Activated T-helper 17 cell treated with anti-CD3 and anti-CD28 coated beads, Interleukin-2, amount 50 U/mL, for 72 hours (primary cell): ENCODE results near the gene TACC2. TPM values are rescaled to one million over a fixed set of nuclear protein-coding genes. Genes with fewer than 3 reads are reported as not detected.
A peak's percentile ranks its signal among the peaks of the same experiment; 100 is the strongest.

Experiments
- ATAC-seq: fragments of 150-1000 bp; cut with Tn5 transposase; replicated peaks from 2 replicates; pipeline ENCODE4 v1.10.0; 2021; ENCODE audit warnings: mild to moderate bottlenecking, moderate library complexity
- H3K27ac Mint-ChIP-seq: one replicate; pipeline ENCODE4 v1.8.0; 2022; ENCODE audit warnings: mixed read lengths
- H3K27me3 Mint-ChIP-seq: one replicate; pipeline ENCODE4 v1.8.0; 2022; ENCODE audit warnings: mixed read lengths
- H3K36me3 Mint-ChIP-seq: one replicate; pipeline ENCODE4 v1.8.0; 2022; ENCODE audit warnings: low read depth, mild to moderate bottlenecking, mixed read lengths
- H3K4me1 Mint-ChIP-seq: one replicate; pipeline ENCODE4 v1.8.0; 2022; ENCODE audit warnings: mixed read lengths
- H3K4me3 Mint-ChIP-seq: one replicate; pipeline ENCODE4 v1.8.0; 2022; ENCODE audit warnings: mild to moderate bottlenecking, mixed read lengths
- H3K9me3 Mint-ChIP-seq: one replicate; pipeline ENCODE4 v1.8.0; 2022; ENCODE audit warnings: mixed read lengths
- total RNA-seq, 2 donors: library from RNA; stranded (reverse); gene quantifications; one replicate each; pipeline ENCODE4 v1.2.3, GENCODE V29; 2022

The TACC2 gene
- total RNA-seq, 2 donors from 2014 or later: not detected

- Mint-ChIP-seq H3K27me3 (peaks cover 28% of the 10 kb centered on the region), H3K4me3 (no peak overlapping the region), H3K36me3 (no peaks in the 10 kb centered on the region), H3K27ac (no peak overlapping the region), H3K4me1 (no peaks in the 10 kb centered on the region), H3K9me3 (no peaks in the 10 kb centered on the region)
- no peak for ATAC-seq
Observed at GRCh38 chr10:122277526-122278136, 288.7 kb downstream of the TACC2 start.

GRCh38 chr10:122279725-122280141 lies 290.8 kb downstream of the TACC2 start:
- no peaks in the 10 kb centered on the region for H3K9me3 Mint-ChIP-seq
- H3K27me3 Mint-ChIP-seq: peaks cover 31% of the 10 kb centered on the region
- H3K4me3 Mint-ChIP-seq: no peak overlapping the region
- ATAC-seq: no peak
- H3K36me3 Mint-ChIP-seq: no peaks in the 10 kb centered on the region
- H3K4me1 Mint-ChIP-seq: no peaks in the 10 kb centered on the region
- H3K27ac Mint-ChIP-seq: no peak overlapping the region

- no peaks in the 10 kb centered on the region for H3K4me1 Mint-ChIP-seq
- H3K9me3 Mint-ChIP-seq: no peaks in the 10 kb centered on the region
- H3K36me3 Mint-ChIP-seq: no peaks in the 10 kb centered on the region
- H3K27me3 Mint-ChIP-seq: peaks cover 31% of the 10 kb centered on the region
- H3K4me3 Mint-ChIP-seq: no peak overlapping the region
- no peak overlapping the region for H3K27ac Mint-ChIP-seq
- ATAC-seq: no peak
Observed at GRCh38 chr10:122280156-122280555, 291.2 kb downstream of the TACC2 start.

GRCh38 chr10:122281018-122281626 lies 292.2 kb downstream of the TACC2 start:
- ATAC-seq: no peak
- H3K27me3 Mint-ChIP-seq: peaks cover 31% of the 10 kb centered on the region
- H3K4me1 Mint-ChIP-seq: no peaks in the 10 kb centered on the region
- no peak overlapping the region for H3K4me3 Mint-ChIP-seq
- no peak overlapping the region for H3K27ac Mint-ChIP-seq
- no peaks in the 10 kb centered on the region for H3K36me3 Mint-ChIP-seq
- no peaks in the 10 kb centered on the region for H3K9me3 Mint-ChIP-seq

GRCh38 chr10:122281751-122282150 lies 292.8 kb downstream of the TACC2 start:
- no peaks in the 10 kb centered on the region for H3K4me1 Mint-ChIP-seq
- no peak overlapping the region for H3K4me3 Mint-ChIP-seq
- H3K36me3 Mint-ChIP-seq: no peaks in the 10 kb centered on the region
- H3K27ac Mint-ChIP-seq: no peak overlapping the region
- H3K9me3 Mint-ChIP-seq: no peaks in the 10 kb centered on the region
- H3K27me3 Mint-ChIP-seq: peaks cover 33% of the 10 kb centered on the region
- no peak for ATAC-seq

GRCh38 chr10:122282253-122282671 lies 293.3 kb downstream of the TACC2 start:
- no peak overlapping the region for H3K4me3 Mint-ChIP-seq
- no peaks in the 10 kb centered on the region for H3K4me1 Mint-ChIP-seq
- H3K9me3 Mint-ChIP-seq: no peaks in the 10 kb centered on the region
- no peaks in the 10 kb centered on the region for H3K36me3 Mint-ChIP-seq
- peak; percentile 66 for ATAC-seq
- H3K27ac Mint-ChIP-seq: no peak overlapping the region
- peaks cover 34% of the 10 kb centered on the region for H3K27me3 Mint-ChIP-seq

- Mint-ChIP-seq H3K36me3 (no peaks in the 10 kb centered on the region), H3K27ac (no peak overlapping the region)
- peak; percentile 16 for ATAC-seq
Observed at GRCh38 chr10:122282909-122283308, 293.9 kb downstream of the TACC2 start.

GRCh38 chr10:122285506-122286444 lies 296.8 kb downstream of the TACC2 start:
- Mint-ChIP-seq H3K27me3 (peaks cover 31% of the 10 kb centered on the region), H3K4me3 (no peak overlapping the region), H3K4me1 (no peaks in the 10 kb centered on the region), H3K27ac (no peak overlapping the region), H3K36me3 (no peaks in the 10 kb centered on the region), H3K9me3 (no peaks in the 10 kb centered on the region)
- no peak for ATAC-seq

More at GRCh38 chr10:122282909-122283308, 293.9 kb downstream of the TACC2 start:
- H3K4me1 Mint-ChIP-seq: no peaks in the 10 kb centered on the region
- H3K27me3 Mint-ChIP-seq: peaks cover 34% of the 10 kb centered on the region
- no peak overlapping the region for H3K4me3 Mint-ChIP-seq
- H3K9me3 Mint-ChIP-seq: no peaks in the 10 kb centered on the region

GRCh38 chr10:122286867-122287266 lies 297.9 kb downstream of the TACC2 start:
- Mint-ChIP-seq H3K27me3 (peaks cover 24% of the 10 kb centered on the region), H3K4me1 (no peaks in the 10 kb centered on the region), H3K36me3 (no peaks in the 10 kb centered on the region), H3K4me3 (no peak overlapping the region), H3K9me3 (no peaks in the 10 kb centered on the region), H3K27ac (no peak overlapping the region)
- ATAC-seq: peak; percentile 26

GRCh38 chr10:122287570-122287969 lies 298.6 kb downstream of the TACC2 start:
- H3K9me3 Mint-ChIP-seq: no peaks in the 10 kb centered on the region
- no peaks in the 10 kb centered on the region for H3K36me3 Mint-ChIP-seq
- no peak overlapping the region for H3K27ac Mint-ChIP-seq
- no peak overlapping the region for H3K4me3 Mint-ChIP-seq
- ATAC-seq: no peak
- H3K4me1 Mint-ChIP-seq: no peaks in the 10 kb centered on the region
- peaks cover 17% of the 10 kb centered on the region for H3K27me3 Mint-ChIP-seq

- Mint-ChIP-seq H3K9me3 (no peaks in the 10 kb centered on the region), H3K27ac (no peak overlapping the region), H3K4me3 (no peak overlapping the region), H3K27me3 (peaks cover 10% of the 10 kb centered on the region), H3K4me1 (peaks cover 4% of the 10 kb centered on the region), H3K36me3 (no peaks in the 10 kb centered on the region)
- ATAC-seq: no peak
Observed at GRCh38 chr10:122288262-122288661, 299.3 kb downstream of the TACC2 start.

- Mint-ChIP-seq H3K9me3 (no peaks in the 10 kb centered on the region), H3K4me1 (peaks cover 6% of the 10 kb centered on the region), H3K27me3 (peaks cover 9% of the 10 kb centered on the region), H3K27ac (no peak overlapping the region), H3K36me3 (no peaks in the 10 kb centered on the region), H3K4me3 (no peak overlapping the region)
- no peak for ATAC-seq
Observed at GRCh38 chr10:122288917-122289316, 300.0 kb downstream of the TACC2 start.

GRCh38 chr10:122290334-122290733 lies 301.4 kb downstream of the TACC2 start:
- H3K27me3 Mint-ChIP-seq: peaks cover 9% of the 10 kb centered on the region
- no peak for ATAC-seq
- no peak overlapping the region for H3K4me3 Mint-ChIP-seq
- no peaks in the 10 kb centered on the region for H3K36me3 Mint-ChIP-seq
- H3K9me3 Mint-ChIP-seq: no peaks in the 10 kb centered on the region
- H3K4me1 Mint-ChIP-seq: peaks cover 12% of the 10 kb centered on the region
- no peak overlapping the region for H3K27ac Mint-ChIP-seq

GRCh38 chr10:122290833-122291532 lies 302.0 kb downstream of the TACC2 start:
- H3K9me3 Mint-ChIP-seq: no peaks in the 10 kb centered on the region
- H3K4me1 Mint-ChIP-seq: peaks cover 12% of the 10 kb centered on the region
- no peak overlapping the region for H3K4me3 Mint-ChIP-seq
- H3K27me3 Mint-ChIP-seq: peaks cover 9% of the 10 kb centered on the region
- ATAC-seq: no peak
- H3K27ac Mint-ChIP-seq: no peak overlapping the region
- H3K36me3 Mint-ChIP-seq: no peaks in the 10 kb centered on the region
